Stimulated activated CD8-positive, alpha-beta memory T cell treated with anti-CD3 and anti-CD28 coated beads, Interleukin-15, amount 100 ng/mL, for 48 hours (primary cell): ENCODE measurements around the gene SBDS.
"Not testable (repeated sequence)": the region's sequence is repeated elsewhere in the genome, so short reads cannot be mapped to it uniquely, and the experiment has no call there.

Source experiments
- DNase-seq, 2 donors: peaks; one replicate each; pipeline ENCODE4 v3.0.0-alpha.2; 2020; ENCODE audit warnings: low read depth in 2 of 2

SBDS gene

DNA sequence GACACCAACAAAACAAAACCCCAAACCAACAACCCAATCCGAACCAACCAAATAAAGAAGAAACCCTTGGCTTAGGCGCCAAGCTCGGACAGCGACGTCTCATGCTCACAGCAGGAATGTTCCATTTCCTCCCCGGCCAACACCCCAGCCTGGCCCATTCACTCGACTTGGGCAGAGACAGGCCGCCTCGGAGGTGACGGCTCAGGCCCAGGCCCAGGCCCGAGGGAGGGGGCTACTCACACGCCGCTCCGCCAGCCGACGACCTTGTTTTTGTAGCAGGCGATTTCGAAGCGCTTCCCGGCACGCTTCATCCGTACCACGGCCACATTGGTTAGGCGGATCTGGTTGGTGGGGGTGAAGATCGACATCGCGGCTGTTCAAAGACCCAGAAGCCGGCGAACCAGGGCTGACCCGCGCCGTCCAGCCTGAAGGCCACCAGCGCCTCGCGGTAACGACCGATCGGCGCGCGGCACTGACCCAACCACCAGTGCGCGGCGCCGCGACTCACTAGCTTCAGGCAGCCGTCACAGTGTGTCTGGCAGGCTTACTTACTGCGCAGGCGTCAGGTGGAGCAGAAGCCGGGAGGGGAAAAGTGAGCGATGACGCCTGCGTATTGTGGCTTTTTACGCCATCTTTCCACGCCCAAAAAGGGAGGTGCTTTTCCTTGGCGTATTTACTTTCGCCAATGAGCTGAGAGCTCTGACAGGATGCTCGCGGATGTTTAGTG lies at the start of gene SBDS:
Gene SBDS (minus strand): TSS at position 537 of the 727 bp plus-strand sequence. CDS start 169 bp downstream, at position 368.
- peak; percentile 86 to 88 for DNase-seq

DNA sequence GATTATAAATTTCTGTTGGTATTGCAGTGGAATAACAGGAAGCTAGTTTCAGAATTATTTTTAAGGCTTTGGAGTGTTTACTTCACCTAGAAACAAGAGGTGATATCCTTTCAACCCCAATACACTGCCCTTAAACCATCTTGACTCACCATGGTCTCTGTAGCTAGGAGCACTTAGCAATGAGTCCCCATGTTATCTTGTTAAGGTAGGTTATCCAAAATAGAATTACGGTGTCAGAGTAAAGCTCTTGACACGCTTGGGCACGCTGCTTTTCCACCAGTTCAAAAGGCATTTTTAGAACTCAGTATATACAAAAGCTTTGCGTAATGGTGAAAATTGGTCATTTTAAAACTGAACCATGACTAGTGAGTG lies 48.2 kb upstream of the SBDS start:
- DNase-seq = not testable (repeated sequence)

DNA sequence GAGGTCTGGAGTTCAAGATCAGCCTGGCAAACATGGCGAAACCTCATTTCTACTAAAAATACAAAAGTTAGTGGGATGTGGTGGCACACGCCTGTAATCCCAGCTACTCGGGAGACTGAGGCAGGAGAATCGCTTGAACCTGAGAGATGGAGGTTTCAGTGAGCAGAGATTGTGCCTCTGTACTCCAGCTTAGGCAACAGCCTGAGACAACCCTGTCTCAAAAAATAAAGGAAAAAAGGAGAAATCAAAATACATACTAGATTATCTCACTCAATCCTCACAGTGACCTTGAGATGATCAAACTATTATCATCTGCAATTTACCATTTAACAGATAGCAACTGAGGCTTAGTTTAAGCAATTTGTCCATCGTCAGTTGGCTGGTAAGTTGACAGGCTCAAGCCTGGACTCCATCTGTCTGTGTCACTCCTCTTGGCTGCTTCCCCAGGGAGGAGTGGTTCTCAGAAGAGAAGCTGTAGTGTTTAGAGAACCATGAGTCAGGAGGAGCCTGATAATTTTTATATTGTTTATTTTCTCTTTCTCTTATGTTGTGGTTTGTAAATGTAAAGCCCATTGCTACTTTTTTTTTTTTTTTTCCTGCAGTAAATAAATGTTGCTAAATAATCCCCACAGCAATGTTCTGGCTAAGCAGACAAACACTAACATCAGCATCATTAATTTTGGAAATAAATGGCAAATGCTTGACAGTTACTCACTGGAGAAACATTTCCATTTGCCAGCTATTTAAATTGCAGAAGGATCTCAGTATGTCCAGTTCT lies 47.6 kb upstream of the SBDS start:
- DNase-seq = not testable (repeated sequence)

DNA sequence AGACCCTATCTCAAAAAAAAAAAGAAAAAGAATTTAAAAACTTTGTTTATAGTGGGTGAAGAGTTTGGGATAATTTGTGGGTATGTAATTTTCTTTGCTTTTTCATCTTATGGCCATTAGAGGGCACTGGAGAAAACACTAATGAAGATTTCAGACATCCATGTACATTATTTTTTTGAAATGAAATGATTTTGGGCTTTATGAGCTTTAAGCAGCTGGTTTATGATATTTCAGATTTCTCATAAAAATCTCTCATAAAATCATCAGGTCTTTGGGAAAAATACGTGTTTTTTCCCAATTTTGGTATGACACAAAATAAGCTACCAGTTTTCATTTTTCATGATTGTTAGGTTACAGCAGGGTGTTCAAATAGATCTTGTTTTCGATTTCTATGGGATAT lies 45.4 kb upstream of the SBDS start:
- DNase-seq = not testable (repeated sequence)

DNA sequence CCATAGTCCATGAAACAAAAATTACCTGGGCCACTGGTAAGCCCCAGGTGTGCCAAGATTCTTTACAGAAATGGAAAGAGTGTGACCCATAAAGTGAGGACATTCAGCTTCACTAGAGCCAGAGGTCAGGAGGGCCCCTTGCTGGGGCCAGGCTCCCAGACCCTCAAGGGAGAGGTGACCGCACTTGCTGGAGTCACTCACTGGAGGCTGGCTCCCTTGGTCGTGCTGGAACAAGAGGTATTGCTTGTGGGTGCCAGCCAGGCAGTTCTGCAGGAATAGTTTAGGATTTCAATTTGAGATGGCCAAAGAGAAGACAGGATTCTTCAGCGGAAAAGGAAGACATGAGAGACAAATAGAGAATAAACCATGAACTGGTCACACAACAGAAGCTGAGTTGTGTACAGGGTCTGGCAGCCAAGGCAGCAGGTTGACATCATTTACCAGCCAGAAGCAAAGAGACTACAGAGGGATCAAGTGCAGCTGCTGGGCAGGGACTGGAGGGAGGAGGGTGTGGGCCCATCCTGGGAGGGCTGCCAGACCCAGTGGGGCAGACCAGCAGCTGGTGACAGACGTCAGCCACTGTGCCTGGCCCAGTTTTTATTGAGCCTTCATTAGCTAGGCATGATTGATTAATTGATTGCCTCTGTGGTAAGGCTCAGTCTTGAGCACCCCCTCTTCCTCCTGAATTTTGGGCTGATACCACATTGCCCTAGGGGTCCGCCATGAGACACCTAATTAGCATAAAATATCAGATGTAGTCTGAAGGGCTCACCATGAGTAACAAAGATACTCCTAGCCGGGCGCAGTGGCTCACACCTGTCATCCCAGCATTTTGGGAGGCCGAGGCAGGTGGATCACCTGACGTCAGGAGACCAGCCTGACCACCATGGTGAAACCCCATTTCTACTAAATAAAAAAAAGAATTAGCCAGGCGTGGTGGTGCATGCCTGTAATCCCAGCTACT lies 41.3 kb upstream of the SBDS start:
- not testable (repeated sequence) for DNase-seq

DNA sequence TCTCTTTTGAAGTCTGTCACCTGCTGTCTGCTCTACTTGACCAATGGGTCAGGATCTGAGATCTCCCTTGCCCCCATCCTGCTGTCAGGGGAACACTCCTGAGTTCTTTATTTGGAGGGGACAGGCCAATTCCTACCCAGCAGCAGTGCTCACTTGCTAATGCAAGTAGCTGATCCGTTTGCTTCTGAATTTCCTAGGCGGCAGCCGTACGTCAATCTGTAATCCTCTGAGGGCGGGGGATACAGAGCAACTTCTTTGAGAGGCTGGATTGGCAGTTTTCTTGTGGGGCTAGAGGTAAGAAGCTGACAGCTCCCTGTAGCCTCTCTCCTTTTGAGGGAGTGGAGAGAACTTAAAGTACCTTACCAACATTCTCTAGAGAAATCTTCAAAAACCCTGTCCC lies 37.9 kb upstream of the SBDS start:
- no peak for DNase-seq

DNA sequence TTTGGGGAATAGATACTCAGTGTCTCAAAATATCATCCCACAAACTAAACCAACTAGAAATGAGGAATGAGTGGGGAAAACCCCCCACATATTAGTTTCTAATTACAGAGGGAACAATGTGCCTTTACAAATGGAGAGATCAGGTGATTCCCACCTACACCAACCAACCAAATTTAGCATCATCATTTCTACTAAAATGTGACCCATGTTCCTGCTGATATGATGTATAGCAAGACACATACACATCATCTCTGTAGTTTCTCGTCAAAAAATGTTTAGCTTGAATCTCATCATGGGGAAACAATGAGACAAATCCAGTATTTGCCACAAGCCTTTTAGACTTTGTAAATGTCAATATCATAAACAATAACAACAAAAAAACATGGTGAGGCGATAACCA lies 36.3 kb upstream of the SBDS start:
- DNase-seq = not testable (repeated sequence)

DNA sequence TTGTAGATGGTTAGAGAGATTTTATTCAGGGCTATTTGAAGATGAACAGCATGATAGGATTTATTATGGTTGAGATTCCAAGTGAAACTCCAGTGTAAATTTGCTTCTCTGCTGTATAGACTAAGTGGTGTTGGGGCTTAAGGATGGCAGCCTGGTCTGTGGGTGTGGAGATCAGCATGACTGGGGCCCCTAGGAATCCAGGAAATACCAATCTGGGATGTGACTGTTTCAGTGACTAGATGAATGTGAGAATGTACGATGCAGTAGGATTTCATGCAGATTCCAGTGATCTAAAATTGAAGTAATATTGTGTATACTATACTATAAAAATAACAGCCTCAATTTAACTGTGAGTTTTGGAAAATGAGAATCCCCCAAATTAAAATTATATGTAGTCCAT lies 30.1 kb upstream of the SBDS start:
- not testable (repeated sequence) for DNase-seq

DNA sequence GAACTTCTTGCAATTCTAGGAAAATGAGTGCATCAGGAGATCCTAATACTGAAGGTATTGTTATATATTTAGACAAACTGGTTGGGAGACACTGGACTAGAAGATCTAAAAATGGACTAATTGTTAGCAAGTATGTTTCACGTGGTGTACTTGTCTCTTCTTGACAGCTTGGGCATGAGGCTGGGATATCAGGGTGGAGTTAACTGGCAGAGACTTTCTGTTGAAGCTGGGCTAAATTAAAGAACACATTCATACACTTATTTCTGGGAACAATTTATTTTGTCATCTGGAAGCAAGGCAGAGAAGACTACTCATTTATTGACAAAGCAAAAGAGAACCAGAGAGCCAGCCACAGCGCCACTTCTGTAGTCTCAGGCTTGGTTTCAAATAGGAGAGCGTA lies 27.1 kb upstream of the SBDS start:
- DNase-seq = no peak

DNA sequence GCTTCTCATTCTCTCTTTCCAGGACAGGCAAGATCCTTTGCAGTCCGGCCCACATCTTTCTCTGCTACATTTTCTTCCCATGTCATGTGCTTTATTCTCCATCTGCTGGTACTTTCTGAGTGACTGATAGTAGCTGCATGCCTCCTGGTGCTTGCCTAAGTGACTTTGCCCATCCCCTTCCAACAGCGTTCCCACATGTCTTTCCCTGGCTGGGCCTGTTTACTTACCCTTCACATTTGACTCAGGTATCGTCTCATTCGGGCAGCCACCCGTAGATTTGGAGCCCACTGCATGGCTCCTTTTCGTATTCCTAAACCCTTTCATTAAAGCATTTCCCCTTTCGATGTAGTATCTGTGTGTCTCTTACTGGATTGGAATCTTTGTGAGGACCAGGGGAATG lies 25.9 kb upstream of the SBDS start:
- no peak for DNase-seq

DNA sequence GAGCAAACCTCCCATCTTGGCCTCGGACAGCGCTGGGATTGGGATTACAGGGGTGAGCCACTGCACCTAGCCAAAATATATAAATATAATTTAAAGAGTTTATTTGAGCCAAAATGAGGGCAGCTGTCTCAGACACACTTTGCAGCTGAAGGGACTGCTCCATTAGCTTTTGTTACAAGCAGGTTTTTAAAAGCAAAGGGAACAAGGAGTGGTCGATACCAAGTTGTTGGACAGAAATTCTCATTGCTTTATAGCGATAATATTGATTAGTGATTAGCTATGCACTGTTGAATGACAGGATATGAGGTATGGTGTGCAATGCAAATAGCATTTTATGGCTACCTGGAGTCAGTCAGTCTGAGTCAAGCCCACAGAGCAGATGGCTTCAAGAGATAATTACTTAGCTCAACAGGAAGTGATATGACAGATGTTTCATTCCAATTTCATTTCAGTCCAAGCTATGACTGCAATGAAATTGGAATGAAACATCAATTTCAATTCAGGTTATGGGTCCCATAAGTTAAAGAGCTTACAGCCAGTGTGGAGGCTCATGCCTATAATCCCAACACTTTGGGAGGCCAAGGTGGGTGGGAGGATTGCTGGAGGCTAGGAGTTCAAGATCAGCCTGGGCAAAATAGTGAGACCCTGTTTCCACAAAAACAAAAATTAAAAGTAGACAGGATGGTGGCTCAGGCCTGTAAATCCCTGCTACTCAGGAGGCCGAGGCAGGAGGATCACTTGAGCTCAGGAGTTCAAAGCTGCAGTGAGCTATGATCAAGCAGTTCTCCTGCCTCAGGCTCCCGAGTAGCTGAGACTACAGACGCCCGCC lies 24.4 kb upstream of the SBDS start:
- no peak for DNase-seq

DNA sequence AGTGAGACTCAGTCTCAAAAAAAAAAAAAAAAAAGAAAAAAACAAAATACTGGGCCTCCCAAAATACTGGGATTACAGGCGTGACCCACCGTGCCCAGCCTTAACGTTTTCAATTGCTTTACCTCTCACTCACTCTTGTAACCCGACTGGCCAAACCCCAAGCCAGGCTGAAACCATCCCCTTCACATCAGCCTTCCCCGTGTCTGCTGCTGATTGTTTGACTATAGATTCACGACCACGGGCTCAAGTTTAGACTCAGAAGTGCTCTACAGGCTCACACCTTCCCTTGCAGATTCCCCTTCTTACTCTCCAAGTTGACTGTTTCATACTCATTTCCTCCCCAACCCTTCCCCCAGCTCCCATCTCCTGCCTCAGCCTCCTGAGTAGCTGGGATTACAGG lies 23.6 kb upstream of the SBDS start:
- DNase-seq = no peak

DNA sequence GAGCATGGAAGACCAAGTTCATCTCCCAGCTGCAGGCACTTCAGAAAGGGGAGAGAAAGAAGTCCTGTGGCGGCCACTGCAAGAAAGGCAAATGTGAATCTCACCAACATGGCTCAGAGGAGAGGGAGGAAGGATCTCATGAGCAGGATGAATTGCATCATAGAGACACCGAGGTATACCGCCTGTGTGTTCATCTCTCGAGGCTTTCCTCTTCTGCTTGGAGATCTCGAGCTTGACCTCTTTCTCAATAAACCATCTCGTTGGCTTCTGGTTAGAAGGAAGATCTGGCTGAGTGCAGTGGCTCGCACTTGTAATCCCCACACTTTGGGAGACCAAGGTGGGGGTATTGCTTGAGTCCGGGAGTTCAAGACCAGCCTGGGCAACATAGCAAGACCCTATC lies 22.6 kb upstream of the SBDS start:
- DNase-seq = not testable (repeated sequence)

DNA sequence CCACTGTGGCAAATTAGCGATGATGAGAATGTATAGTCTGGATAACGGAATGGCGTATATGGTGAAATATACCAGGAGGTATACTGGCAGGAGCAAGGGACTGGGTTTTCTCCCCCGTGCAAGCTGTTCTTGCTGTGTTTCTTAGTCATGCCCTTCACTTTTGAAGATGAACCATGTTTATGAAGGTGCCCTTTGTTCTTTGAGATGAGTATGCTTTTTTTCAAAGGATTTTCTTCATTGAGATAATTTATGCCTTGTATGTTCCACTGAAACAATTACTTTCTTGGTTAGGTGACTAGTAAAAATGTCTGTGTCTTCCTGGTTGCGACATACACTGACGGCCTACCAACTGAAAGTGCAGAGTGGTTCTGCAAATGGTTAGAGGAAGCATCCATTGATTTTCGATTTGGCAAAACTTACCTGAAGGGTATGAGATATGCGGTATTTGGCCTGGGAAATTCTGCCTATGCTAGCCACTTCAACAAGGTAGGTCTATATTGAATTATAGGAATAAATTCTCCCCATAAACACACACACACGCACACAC lies 18.8 kb upstream of the SBDS start:
- DNase-seq = not testable (repeated sequence)

DNA sequence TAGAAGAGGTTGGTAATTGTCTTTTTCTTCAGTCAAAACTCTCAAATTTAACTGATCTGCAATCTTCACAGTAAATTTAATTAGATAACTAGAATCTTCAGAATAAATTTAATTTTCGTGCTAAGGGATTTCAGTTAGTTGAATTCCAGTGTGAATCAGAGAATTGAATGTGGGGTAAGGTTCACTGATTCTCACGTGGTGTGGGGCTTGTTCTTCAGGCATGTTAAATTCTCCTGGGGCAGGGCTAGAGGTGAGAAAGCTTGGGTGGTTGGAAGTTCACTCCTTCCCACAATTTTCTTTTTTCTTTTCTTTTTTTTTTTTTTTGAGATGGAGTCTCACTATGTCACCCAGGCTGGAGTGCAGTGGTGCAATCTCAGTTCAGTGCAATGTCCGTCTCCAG lies 14.3 kb upstream of the SBDS start:
- not testable (repeated sequence) for DNase-seq

DNA sequence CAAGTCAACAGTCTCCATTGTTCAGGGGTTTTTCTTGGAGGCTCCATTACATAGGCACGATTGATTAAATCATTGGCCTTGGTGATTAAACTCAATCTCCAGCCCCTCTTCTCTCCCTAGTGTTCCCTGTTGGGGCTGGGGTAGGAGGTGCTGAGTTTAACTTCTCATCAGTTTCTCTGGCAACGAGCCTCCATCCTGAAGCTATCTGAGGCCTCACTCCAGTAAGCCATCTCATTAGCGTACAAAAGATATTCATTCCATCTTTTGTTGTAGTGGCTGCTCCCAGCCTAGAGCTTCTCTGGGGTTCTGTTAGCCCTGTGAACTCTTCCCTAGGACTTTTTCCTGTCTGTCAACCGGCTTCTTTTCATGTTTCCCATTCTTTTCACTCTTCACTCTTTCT lies 12.9 kb upstream of the SBDS start:
- no peak for DNase-seq

DNA sequence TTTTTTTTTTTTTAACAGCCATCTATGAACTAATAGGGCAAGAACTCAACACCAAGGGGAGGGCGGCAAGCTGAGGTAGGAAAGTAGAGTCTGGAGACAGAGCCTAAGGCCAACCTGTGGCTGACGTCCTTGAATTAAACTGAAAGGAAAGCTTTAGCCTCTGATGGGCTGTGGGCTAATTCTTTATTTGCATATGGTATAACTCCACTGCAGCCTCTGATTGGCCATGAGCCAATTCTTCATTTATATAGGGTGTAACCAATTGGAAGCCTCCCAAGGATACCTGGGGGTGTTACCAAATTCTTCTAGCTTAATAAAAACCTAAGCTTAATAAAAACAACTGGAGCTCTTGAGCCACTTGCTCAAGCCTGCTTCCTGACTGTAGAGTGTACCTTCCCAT lies 11.6 kb upstream of the SBDS start:
- no peak for DNase-seq

DNA sequence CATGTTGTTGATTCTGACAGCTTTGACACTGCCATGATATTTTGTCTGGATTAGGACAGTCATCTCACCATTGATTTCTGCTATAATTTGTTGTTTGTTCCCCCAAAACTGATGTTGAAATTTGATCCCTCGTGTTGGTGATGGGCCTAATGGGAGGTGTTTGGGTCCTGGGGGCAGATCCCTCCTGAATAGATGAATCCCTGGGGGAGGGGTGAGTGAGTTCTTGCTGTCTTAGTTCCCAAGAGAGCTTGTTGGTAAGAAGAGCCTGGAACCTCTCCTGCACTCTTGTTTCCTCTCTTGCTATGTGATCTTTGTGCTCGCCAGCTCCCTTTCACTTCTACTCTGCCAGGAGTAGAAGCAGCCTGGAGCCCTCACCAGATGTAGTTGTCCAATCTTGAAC lies 8.8 kb upstream of the SBDS start:
- DNase-seq = not testable (repeated sequence)

DNA sequence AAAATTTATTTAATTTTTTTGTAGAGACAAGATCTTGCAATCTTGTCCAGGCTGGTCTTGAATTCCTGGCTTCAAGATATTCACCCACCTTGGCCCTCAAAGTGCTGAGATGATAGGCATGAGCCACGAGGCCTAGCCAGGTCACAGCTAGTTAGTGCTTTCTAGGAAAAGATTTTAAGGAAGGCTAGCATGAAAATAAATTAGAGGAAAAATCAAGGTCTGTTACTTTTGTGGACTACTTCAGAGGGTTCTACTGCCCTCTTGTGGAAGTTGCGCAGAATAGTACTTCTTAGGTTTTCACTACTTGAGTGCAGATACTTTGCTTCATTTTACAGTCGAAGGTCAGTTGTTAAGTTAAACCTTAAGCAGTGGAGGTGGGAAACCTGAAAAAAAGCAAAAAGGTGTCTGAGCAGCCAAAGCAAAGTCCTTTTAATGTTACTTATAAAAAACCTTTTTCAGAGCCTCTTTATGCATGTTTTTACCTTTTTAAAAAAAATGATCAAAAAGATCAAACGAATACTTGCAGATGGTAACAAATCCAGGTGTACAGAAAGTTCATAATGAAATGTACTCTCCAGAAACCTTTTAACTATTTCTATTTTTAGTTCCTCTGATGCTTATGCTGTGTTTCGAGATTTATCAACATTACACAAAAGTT lies 5.3 kb upstream of the SBDS start:
- DNase-seq = not testable (repeated sequence)

DNA sequence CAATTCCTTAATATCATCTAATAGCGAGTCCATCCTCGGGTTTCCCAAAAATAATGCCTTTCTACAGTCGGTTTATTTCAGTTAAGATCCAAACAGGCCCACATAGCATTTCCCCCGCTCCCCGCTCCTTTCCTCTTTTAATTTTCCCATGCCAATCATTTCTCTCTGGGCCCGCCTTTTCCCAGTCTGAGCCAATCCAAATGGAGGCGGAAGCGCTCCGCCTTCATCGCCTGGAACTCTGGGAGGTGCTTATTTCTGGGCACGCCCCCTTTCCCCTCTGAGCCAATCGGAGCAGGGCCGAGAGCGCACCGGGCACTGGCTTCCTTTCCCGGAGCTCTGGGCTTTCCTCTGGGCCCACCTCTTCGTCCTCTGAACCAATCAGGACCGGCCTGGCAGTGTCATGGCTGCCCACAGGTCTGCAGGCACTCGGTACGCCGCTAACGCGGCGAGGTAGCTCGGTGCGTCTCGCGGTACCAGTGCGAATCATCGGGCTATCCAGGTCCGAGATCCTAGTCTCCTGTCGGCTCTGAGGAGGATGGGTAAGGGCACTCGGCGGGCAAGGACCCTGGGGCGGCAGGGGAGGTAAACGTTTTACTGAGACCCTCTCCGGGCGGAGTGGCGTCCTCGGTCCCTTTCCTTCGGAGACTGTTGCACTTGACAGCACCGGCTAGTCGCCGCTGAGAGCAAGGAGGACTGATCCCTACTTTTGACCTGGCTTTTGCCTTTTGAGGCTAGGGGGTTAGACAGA lies 1.2 kb upstream of the SBDS start, which contains the start of gene TYW1:
Gene TYW1 (plus strand): TSS at position 390 of the 748 bp plus-strand sequence. CDS start 146 bp downstream, at position 536.
- DNase-seq = peak; percentile 93 to 98
